SH-SY5Y (cell line): ENCODE results near the gene TLR9.

Experiments used
- GATA2 ChIP-seq: IDR thresholded peaks from 2 replicates; pipeline ENCODE4 v1.6.1; 2011; ENCODE audit warnings: mild to moderate bottlenecking, low read depth, low read length
- GATA3 ChIP-seq: IDR thresholded peaks from 2 replicates; pipeline ENCODE4 v1.6.1; 2011; ENCODE audit warnings: low read depth, mild to moderate bottlenecking, low read length, moderate library complexity

DNA sequence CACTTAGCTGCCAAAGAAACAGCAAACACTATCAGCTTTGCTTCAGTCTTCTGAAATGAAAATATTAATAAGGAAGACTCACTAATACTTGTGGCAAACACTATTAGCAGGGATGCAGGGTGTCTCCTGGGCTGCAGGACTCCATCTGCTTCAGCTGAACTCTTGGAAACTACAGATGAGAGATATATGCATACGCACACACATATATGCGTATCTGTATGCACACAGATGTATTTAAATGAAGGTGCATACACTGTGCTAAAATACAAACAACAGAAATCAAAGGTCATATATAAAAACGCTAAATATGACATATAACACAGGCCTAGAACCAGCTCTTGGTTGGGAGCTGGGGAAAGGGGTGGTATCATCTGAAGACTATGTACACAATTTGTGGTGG lies 30.7 kb upstream of the TLR9 start:
- no peak for TF ChIP-seq GATA2
- TF ChIP-seq GATA3, result no peak
